Epithelial cell of prostate (primary cell): ENCODE measurements around the gene RSU1.
A peak's percentile ranks its signal among the peaks of the same experiment; 100 is the strongest.

ENCODE experiments used
- DNase-seq: peaks from one replicate; pipeline ENCODE4 v3.0.0-alpha.2; 2011; ENCODE audit warnings: low read depth, low spot score
- H3K27ac ChIP-seq: fragments of 450-650 bp; 2 replicates; pipeline ENCODE4 v1.5.1; 2017; ENCODE audit warnings: mild to moderate bottlenecking

The RSU1 gene

DNA sequence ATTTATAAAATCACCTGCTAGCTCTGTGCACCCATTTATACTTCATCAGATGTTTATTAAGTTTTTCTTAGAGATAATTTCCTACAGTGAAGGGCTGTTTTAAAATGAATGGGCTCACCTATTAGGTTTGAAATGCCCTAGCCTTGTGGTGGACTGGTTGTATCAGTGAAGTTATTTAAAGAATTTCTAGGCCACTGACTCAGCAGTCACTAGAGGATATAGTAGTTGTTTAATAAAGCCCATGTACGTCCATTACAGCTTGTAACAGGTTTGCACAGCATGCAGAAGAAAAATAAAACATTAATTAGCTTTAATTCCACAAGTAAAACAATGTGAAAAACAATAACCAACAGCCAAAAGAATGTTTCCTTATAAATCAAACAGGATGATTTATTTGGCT is 128.0 kb downstream of the RSU1 start:
- no peak for DNase-seq
- no peak overlapping the region for H3K27ac ChIP-seq

DNA sequence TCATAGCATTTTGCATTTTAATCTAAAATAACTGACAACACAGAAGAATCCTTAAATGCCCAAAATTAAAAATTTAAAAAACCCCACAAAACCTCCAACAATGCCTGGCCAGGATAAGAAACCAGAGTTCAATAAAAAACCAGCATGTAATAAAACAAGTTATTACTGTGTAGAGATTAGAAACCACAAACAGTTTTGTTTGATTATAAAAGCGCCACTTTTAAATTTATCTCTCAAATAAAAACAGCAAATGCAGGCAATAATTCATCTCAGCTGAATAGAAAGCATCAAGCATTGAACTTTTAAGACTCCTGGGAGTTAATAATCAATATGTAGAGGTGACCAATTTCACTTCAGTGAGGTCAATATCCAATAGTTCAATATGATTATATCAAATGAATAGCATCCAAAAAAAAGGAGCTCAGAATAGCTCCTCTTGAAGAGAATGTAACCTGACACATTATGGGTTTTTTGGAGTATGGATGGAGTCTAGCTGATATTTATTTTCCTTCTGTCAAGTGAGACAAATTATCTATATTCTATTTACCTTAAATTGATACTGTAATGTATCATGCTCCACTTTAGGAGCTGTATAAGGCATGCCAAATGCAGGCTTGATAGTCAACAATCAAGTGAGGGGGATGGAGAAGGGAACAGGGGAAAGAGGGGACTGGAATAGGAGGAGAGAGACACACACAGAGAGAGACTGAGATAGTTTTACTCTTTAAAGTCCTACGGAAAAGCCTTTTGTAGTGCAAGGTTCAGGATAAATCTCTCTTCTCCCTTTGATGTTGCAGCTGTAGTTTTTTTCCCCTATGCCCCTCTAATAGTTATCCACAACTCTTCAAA is 130.9 kb downstream of the RSU1 start:
- H3K27ac ChIP-seq, result no peak overlapping the region
- DNase-seq, result no peak

DNA sequence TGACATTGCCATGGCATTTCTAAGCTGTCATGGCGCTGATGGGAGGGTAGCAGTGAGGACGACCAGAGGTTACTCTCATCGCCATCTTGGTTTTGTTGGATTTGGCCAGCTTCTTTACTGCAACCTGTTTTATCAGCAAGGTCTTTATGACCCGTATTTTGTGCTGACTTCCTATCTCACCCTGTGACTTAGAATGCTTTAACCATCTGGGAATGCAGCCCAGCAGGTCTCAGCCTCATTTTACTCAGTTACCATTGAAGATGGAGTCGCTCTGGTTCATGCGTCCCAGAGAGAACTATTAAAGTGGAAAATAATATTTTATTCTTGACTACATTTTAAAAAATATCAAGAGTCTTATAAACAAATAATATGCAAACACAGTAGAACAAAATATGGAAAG is 131.7 kb downstream of the RSU1 start:
- H3K27ac ChIP-seq, result no peak overlapping the region
- no peak for DNase-seq

DNA sequence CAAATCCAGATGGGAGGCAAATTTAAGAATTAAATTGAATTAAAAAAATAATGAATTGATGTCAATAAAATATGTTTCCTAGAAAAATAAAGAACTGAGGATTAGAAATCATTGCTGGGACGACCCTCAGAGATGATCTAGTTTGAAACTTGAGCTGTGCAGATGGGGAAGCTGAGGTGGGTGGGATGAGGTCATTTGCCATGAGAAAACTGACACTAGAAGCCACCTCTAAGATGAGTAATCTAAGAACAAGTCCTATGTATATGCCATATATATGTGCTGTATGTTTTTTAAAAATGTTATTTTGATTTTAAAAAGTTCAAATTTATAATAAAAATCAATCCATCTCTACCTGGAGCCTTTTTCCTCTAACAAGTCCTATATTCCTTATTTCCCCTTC is 135.7 kb downstream of the RSU1 start:
- DNase-seq, result no peak
- H3K27ac ChIP-seq, result no peak overlapping the region

DNA sequence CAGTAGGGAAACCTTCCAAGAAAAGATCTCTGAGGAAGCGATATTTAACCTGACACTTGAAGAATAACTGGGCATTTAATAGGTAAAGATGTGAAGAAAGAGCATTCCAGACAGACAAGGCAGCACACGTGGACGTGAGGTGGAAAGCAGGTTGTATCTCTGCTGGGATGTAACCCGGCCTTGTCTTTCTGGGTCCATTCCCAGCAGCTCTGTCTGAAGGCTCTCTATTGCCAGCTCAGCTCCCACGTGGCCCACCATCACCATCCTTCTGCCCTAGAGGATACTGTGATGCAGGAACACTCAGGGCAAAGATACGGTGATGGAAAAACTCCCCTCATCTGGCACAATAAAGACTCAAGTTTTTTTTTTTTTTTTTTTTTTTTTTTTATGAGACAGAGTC is 137.7 kb downstream of the RSU1 start:
- no peak for DNase-seq
- H3K27ac ChIP-seq, result no peak overlapping the region

DNA sequence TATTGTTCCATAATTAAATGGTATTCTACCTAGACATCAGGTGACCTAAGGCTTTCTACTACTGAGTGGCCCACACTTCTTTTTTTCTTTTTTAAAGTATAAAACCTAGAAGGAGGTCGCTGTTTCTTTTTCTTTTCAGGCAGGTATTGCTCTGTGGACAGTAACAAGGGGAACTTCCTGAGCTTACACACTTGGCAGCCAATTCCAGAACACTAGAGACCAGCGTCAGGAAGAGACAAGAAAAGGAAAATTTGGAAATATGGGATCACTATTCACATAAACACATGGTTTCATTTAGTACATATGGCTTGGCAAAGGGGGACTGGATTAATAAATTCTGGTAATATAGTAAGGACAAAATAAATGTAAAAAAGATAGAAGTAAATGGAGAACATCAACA is 141.9 kb downstream of the RSU1 start:
- no peak overlapping the region for H3K27ac ChIP-seq
- DNase-seq, result no peak

DNA sequence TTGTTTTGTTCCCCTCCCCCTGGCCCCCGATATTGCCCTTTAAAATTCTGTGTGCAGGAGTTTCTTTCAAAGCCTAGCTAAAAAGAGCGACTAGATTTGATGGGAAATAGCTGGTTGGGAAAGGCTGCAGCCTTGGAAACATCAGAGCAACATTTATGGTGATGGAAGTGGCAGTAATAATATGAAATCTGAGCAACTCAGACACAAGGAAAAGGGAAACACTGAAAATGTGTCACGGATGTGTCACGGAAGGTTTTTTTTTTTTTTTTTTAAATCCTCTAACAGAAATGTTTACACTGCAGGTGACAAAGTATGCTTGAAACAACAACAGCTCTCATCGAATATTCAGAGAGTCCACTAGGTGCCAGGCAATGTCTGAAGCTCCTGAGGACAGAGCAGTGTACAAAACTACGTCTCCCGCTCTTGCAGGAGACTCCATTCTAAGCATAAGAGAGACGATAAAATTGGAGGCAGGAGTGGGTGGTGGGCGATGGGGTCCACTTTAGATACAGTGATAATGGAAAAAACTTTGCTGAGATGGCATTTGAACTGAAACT is 143.0 kb downstream of the RSU1 start:
- DNase-seq, result no peak
- H3K27ac ChIP-seq, result no peak overlapping the region

DNA sequence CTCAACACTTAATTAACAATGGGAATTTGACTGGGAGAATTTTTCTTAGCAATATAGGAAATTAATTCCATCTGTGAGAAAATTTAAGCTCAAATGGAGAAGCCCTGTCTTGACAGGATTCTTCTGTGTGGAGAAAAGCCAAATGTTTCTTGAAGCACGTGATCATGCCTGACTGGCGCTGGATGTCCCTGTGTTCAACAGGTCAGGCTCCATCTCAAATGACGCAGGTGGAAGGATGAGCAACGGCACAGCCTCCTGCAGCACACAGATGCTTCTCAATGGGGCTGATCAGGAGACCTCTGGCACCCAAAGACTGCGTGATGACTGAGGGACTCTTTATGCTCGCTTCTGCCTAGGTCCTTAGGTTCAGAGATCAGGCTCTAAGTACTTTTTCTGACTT is 143.8 kb downstream of the RSU1 start:
- H3K27ac ChIP-seq, result no peak overlapping the region
- DNase-seq, result no peak

DNA sequence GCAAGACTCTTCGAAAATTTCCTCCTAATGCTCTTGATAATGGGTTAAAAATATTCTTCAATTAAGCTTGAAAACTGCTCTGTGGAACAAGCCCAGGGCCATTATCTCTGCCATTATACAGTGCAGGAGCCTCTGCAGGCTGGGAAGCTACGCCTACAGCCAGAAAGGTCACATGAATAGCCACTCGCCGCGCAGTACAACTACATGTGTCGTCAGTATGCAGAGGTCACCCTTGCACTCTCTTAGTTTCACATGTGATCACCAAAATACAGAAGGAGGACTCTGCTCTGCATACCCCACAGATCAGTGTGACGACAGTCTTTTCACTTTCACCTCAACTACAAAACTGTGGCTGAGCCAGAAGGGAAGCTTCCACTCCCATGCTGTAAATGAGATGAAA is 153.8 kb downstream of the RSU1 start:
- H3K27ac ChIP-seq, result no peak overlapping the region
- no peak for DNase-seq

DNA sequence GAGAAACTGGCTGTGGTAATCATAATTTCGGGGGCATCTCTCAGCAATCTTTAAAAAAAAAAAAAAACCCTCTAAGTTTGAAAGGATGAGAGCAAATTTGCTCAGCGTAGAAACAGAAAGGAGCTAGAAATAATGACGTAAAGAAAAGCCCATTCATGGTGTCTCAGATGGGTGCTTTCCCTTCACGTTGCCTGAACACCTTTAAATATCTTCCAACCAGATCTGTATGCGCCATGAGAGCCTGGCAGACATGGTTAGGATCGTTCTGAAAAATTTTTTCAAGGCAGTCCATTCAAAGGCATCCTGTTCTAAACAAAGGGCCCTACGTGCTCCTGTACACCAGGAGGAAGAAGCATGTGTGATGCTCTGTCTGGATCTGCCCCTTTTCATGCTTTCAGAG is 154.3 kb downstream of the RSU1 start:
- no peak for DNase-seq
- H3K27ac ChIP-seq, result no peak overlapping the region

DNA sequence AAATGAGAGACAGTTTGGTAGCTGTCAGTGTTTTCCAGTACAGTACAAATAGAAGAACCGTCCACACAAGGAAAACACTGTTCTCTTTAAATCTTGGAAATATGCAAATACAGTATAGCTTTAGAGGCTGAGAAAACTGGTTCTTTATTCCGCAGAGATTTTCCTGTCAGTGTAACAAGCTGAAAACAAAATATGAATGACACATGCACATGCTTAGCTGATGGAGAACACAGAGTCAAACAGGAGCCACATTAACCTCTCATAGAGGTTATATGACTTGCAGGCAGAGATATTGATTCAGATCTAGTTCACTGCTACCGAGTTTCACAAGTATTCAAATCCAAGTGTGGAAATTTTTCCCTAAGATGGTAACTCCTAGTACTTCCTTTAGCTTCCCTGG is 160.3 kb downstream of the RSU1 start:
- DNase-seq, result no peak
- no peak overlapping the region for H3K27ac ChIP-seq

DNA sequence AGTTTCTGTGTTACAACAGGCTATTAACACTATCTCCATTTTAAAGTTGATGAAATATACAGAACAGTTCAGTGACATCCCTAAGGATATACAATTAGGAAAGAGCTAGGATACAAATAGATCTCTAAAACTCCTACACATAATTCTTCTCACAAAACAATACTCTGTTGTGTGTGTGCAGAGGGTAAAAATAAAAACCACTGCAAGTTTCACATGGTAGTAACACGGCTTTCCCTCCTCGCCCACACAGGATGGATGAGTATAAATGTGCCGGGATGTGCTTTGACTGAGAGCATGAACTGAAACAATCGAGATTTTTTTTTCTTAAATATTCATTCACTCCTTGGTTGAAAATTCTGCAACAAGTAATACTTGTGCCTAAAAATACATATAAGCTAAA is 164.0 kb downstream of the RSU1 start:
- no peak overlapping the region for H3K27ac ChIP-seq
- DNase-seq, result no peak

DNA sequence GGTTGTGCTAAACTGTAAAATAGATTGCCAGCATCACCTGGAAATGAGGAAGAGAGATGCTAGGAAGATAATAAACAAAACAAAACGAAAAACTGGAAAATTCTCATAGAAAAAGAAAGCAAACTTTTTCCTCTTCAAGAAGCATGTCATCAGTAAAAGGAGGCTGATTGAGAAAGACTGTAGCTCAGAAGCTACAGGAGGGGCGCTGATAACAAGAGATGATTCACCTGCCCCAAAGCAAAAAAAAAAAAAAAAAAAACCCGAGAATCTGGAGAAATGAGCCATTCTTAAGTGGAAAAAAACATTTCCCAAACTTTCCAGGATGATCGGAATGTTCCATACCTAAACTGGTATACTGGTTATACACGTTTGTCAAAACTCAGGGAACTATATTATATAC is 165.1 kb downstream of the RSU1 start:
- no peak overlapping the region for H3K27ac ChIP-seq
- DNase-seq, result no peak

DNA sequence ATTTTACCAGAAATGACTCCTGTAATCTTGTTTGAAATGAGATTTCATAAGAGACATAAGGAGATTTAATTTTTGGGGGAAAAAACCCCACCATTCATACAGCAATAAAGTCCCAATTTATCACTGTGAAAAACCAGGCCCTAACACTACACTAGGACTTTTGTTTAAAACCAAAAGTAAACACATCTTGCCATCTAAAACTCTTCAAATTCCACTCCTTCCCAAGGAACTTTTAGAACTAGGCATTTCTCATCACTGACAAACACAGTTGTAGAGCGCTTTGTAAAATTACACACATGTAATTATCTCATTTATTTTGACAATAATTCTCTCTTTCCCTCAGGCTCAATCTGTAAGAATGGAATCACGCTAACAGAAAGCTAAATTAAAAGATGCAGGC is 167.5 kb downstream of the RSU1 start:
- DNase-seq, result no peak
- no peak overlapping the region for H3K27ac ChIP-seq

DNA sequence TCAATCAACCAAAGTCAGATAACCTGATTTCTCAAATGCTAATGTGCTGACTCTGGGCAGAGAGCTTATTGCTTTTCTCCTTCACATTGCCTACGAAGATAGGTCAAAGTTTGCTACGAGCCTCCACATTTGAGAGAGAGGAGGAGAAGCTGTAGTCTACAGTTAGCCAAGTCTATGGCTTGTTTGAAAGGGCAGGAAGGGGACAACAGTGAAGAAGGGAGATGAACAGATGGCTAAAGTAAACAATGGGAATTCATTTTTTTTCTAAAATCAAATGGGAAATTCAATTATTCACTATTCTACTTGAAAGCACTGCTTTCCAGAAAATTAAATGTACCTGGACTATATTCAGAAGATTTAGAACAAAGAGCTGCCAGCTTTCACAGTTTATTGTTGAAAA is 168.9 kb downstream of the RSU1 start:
- DNase-seq, result no peak
- H3K27ac ChIP-seq, result no peak overlapping the region

DNA sequence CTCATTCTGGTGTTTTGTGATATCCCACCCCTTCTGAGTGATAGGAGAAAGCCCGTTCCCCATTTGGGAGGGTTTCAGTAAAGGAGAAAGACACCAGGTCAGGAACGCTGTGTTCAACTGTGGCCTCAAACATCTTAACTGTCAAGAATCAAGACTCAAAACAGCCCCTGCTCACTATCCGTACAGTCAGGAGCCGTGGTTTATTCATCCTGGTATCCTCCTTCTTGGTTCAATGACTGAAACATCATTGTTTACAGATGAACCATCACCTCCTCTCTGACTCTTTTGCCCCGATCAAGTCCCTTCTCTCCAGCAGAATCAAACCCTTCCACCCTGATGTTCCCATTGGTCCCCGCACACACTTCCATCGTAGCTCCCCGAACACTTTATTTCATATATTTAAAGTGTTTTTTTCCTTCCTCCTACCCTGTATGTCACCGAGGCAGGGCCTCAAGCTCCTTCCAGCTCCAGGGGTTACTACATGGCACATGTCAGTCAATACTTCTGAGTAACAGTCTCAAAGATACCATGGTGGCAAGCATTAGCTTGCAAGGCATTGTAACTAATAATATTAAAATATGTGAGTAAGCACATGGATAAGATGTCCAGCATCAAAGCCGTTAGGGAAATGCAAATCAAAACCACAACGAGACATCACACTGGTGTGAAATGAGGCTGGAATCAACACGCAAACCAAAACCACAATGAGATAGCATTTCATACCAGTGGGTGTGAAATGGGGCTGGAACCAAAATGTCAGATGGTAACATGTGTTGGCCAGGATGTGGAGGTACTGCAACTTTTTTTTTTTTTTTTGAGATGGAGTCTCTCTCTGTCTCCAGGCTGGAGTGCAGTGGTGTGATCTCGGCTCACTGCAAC is 170.8 kb downstream of the RSU1 start:
- no peak overlapping the region for H3K27ac ChIP-seq
- DNase-seq, result peak; percentile 12

DNA sequence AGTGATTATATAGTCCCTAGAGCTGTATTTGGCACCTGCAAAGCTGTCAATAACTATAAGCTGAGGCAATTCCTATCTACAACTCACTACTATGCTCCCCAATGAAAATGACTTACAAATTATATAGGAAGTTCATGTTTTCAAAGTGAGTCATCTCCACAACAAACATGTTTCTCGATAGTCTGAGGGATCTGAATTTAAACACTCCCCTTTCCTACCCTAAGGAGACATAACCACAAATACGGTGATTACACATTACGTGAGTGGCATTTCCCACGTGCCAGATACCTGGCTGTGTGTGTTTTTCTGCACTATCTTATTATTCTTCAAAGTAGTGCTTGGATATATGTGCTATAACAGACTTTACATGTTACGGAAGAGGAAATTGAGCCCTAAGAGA is 173.1 kb downstream of the RSU1 start:
- peak; percentile 68 for DNase-seq
- H3K27ac ChIP-seq, result no peak overlapping the region

DNA sequence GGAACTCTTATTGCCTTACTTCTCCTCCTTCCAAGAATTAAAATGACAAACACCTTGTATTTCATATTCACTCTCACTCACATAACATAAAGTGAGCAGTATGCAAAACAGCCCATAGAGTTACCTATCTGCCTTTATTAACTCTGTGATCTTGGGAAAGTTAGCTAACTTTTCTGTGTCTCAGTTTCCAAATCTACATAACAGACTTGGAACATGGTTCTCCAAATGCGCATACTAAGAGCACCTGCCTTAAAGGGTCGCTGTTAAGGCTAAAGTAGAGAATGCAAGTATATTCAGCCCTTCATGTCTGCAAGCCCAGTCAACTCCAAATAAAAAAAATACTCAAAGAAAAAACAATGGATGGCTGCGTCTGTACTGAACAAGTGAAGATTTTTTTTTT is 173.7 kb downstream of the RSU1 start:
- no peak overlapping the region for H3K27ac ChIP-seq
- no peak for DNase-seq

DNA sequence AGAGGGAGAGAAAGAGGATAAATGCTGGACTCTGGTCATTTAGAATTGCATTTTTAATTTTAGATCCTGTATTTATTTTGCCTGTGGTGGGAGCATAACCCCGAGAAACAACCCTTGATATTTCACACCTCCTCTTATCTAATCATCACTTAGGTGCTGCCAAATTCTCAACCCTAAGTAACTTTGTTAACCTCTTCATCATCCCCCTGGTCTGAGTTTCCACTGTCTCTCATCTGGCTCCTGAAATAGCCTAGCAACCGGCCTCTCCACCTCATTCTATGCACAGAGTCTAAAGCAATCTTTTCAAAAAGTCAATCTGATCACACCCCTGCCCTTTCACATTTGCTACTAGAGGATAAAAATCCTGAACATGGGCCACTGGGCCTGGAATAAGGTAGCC is 177.1 kb downstream of the RSU1 start:
- no peak for DNase-seq
- no peak overlapping the region for H3K27ac ChIP-seq

DNA sequence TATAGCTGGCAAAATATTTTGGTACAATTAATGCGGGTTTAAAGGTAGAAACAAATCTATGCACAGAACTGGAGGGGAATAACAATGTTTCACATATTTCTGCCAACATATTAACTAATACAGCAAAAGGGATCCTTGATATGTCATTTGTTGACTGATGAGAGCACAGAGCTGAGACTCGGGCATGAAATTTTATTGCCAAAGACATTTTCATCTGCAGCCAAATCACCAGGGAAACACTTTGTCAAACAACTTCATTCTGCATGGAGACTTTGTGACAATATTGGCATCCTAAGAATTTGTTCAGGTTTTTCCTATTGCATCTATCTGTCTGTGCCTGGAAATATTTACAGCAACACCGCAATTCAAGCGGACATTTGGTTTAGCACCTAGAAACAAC is 177.8 kb downstream of the RSU1 start:
- H3K27ac ChIP-seq, result no peak overlapping the region
- DNase-seq, result no peak

DNA sequence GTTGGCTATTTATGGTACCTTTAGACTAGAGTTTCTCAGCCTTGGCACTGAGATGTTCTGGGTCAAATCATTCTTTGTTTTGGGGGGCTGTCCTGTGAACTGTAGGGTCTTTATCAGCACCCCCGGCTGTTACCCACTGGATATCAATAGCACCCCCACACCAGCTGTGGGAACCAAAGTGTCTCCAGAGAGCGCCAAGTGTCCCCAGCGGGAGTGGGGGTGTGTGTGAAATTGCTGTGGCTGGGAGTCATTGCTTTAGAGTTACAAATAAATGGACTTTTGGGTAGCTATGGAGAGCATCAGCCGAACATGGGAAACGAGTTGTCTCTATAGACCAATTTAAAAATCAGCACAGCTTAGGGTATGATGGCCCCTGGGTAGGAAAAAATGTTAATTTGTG is 184.2 kb downstream of the RSU1 start:
- no peak for DNase-seq
- no peak overlapping the region for H3K27ac ChIP-seq
